Hepatocyte (in vitro differentiated cells): Measurements from ENCODE around the gene SBK2.

ENCODE experiments used
- CTCF ChIP-seq: fragments of 200-600 bp; sonication (generic); IDR thresholded peaks from 2 replicates; pipeline ENCODE4 v1.5.1; 2016; ENCODE audit warnings: antibody characterized with exemption, mild to moderate bottlenecking; ENCODE audit not compliant: poor library complexity
- EZH2 ChIP-seq: fragments of 200-600 bp; sonication (generic); IDR thresholded peaks from 2 replicates; pipeline ENCODE4 v1.6.1; 2016; ENCODE audit warnings: antibody characterized with exemption, mild to moderate bottlenecking, borderline replicate concordance

GRCh38 chr19:55479045-55479444 lies 57.9 kb downstream of the SBK2 start:
- no peak for TF ChIP-seq CTCF
- TF ChIP-seq EZH2 = no peak
